Ishikawa (cell line): ENCODE data around the gene OR5AR1.

Experiments
- CEBPB ChIP-seq: IDR thresholded peaks from 2 replicates; pipeline ENCODE4 v1.6.1; 2012
- CREB1 ChIP-seq: IDR thresholded peaks from 2 replicates; pipeline ENCODE4 v1.6.1; 2012; ENCODE audit warnings: low read depth
- EGR1 ChIP-seq: IDR thresholded peaks from 2 replicates; pipeline ENCODE4 v1.6.1; 2012
- EP300 ChIP-seq: IDR thresholded peaks from 2 replicates; pipeline ENCODE4 v1.6.1; 2012; ENCODE audit warnings: borderline replicate concordance
- FOXM1 ChIP-seq: IDR thresholded peaks from 2 replicates; pipeline ENCODE4 v1.6.1; 2012; ENCODE audit warnings: low read depth, borderline replicate concordance
- NFIC ChIP-seq: IDR thresholded peaks from 2 replicates; pipeline ENCODE4 v1.6.1; 2012
- RAD21 ChIP-seq: IDR thresholded peaks from 2 replicates; pipeline ENCODE4 v1.6.1; 2012; ENCODE audit warnings: low read depth
- TAF1 ChIP-seq: IDR thresholded peaks from 2 replicates; pipeline ENCODE4 v1.6.1; 2012; ENCODE audit warnings: low read depth, mild to moderate bottlenecking
- TCF12 ChIP-seq: IDR thresholded peaks from 2 replicates; pipeline ENCODE4 v1.6.1; 2012; ENCODE audit warnings: low read depth
- TEAD4 ChIP-seq: IDR thresholded peaks from 2 replicates; pipeline ENCODE4 v1.6.1; 2012
- USF1 ChIP-seq: IDR thresholded peaks from 2 replicates; pipeline ENCODE4 v1.6.1; 2012
- YY1 ChIP-seq: IDR thresholded peaks from 2 replicates; pipeline ENCODE4 v1.6.1; 2012; ENCODE audit warnings: low read depth
- ZBTB7A ChIP-seq: IDR thresholded peaks from 2 replicates; pipeline ENCODE4 v1.6.1; 2012; ENCODE audit warnings: low read depth
- TF ChIP-seq, protein P1 (sequence below): IDR thresholded peaks from 2 replicates; pipeline ENCODE4 v1.6.1; 2012; ENCODE audit warnings: low read depth, mild to moderate bottlenecking
- TF ChIP-seq, protein P2 (sequence below): IDR thresholded peaks from 2 replicates; pipeline ENCODE4 v1.6.1; 2012

OR5AR1 gene

GRCh38 chr11:56688554-56689100, 25.1 kb downstream of the OR5AR1 start:
- TF ChIP-seq CREB1 = no peak
- TF ChIP-seq, protein P1, sequence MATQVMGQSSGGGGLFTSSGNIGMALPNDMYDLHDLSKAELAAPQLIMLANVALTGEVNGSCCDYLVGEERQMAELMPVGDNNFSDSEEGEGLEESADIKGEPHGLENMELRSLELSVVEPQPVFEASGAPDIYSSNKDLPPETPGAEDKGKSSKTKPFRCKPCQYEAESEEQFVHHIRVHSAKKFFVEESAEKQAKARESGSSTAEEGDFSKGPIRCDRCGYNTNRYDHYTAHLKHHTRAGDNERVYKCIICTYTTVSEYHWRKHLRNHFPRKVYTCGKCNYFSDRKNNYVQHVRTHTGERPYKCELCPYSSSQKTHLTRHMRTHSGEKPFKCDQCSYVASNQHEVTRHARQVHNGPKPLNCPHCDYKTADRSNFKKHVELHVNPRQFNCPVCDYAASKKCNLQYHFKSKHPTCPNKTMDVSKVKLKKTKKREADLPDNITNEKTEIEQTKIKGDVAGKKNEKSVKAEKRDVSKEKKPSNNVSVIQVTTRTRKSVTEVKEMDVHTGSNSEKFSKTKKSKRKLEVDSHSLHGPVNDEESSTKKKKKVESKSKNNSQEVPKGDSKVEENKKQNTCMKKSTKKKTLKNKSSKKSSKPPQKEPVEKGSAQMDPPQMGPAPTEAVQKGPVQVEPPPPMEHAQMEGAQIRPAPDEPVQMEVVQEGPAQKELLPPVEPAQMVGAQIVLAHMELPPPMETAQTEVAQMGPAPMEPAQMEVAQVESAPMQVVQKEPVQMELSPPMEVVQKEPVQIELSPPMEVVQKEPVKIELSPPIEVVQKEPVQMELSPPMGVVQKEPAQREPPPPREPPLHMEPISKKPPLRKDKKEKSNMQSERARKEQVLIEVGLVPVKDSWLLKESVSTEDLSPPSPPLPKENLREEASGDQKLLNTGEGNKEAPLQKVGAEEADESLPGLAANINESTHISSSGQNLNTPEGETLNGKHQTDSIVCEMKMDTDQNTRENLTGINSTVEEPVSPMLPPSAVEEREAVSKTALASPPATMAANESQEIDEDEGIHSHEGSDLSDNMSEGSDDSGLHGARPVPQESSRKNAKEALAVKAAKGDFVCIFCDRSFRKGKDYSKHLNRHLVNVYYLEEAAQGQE = no peak
- TF ChIP-seq EP300 = no peak
- TF ChIP-seq USF1 = no peak
- TF ChIP-seq NFIC = no peak
- no peak for TF ChIP-seq CEBPB
- no peak for TF ChIP-seq YY1
- no peak for TF ChIP-seq FOXM1
- TF ChIP-seq ZBTB7A = no peak
- TF ChIP-seq TAF1 = no peak

GRCh38 chr11:56693428-56693827, 29.9 kb downstream of the OR5AR1 start:
- TF ChIP-seq TEAD4 (no peak), TCF12 (no peak), FOXM1 (no peak), RAD21 (no peak), CEBPB (no peak), NFIC (no peak), YY1 (no peak), CREB1 (no peak), TAF1 (no peak), EP300 (no peak)
- TF ChIP-seq, protein P2, sequence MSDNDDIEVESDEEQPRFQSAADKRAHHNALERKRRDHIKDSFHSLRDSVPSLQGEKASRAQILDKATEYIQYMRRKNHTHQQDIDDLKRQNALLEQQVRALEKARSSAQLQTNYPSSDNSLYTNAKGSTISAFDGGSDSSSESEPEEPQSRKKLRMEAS = no peak
- TF ChIP-seq, protein P1 = no peak

DNA sequence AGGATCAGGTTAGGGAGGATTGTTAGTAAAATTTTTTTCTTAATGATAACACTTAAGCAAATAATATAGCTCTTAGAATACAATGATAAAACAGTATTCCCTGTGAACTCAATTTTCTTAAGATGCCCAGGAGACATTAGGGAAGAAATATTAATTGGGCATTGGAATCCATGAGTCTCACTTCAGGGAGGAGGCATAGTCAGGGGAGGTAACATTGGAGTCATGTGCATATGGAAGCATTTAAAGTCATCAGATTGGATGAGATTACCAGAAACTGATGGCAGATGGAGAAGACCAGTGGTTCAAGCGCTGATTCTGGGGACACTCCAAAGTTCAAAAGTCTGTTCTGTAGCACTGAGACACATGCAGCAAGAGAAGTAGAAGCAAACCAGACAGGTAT, 35.3 kb downstream of the OR5AR1 start, which contains the start of gene OR9G1:
Gene OR9G1, plus strand, starts transcription at position 301 of the 400 bp plus-strand sequence. CDS start 1,293 bp downstream, outside the sequence.
- no peak for TF ChIP-seq CEBPB
- TF ChIP-seq, protein P1 = no peak
- TF ChIP-seq USF1 = no peak
- TF ChIP-seq YY1 = no peak
- no peak for TF ChIP-seq TCF12
- no peak for TF ChIP-seq EP300
- no peak for TF ChIP-seq RAD21
- no peak for TF ChIP-seq CREB1
- no peak for TF ChIP-seq TAF1
- no peak for TF ChIP-seq NFIC
- TF ChIP-seq, protein P2 = no peak

DNA sequence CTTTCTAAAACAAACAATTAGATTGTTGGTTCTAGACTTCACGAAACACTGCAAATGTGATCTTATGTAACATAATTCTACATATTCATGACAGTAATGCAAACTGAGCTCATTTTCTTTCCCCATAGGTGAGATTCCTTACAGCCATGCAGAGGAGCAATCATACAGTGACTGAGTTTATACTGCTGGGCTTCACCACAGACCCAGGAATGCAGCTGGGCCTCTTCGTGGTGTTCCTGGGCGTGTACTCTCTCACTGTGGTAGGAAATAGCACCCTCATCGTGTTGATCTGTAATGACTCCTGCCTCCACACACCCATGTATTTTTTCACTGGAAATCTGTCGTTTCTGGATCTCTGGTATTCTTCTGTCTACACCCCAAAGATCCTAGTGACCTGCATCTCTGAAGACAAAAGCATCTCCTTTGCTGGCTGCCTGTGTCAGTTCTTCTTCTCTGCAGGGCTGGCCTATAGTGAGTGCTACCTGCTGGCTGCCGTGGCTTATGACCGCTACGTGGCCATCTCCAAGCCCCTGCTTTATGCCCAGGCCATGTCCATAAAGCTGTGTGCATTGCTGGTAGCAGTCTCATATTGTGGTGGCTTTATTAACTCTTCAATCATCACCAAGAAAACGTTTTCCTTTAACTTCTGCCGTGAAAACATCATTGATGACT, 36.9 kb downstream of the OR5AR1 start:
- TF ChIP-seq CREB1 (no peak), USF1 (no peak), YY1 (no peak), EP300 (no peak), RAD21 (no peak), FOXM1 (no peak), TAF1 (no peak), EGR1 (no peak), TCF12 (no peak), ZBTB7A (no peak), CEBPB (no peak), TEAD4 (no peak), NFIC (no peak)
- TF ChIP-seq, protein P1 = no peak
- TF ChIP-seq, protein P2 = no peak
